Ovary (tissue), 3 donors: ENCODE data around the gene GSPT2.

Source experiments
- POLR2A ChIP-seq: fragments of 450-650 bp; IDR thresholded peaks from one replicate; pipeline ENCODE4 v1.6.1; 2017; ENCODE audit warnings: antibody characterized with exemption, mild to moderate bottlenecking, moderate library complexity
- TF ChIP-seq, protein P1 (sequence below), 3 donors: fragments of 450-650 bp in 2 of 3; fragments of 200-600 bp in 1 of 3; IDR thresholded peaks; one replicate each; pipeline versions ENCODE4 v1.5.1 to v1.8.0; 2016 to 2022; ENCODE audit warnings: antibody characterized with exemption in 3 of 3, mild to moderate bottlenecking in 1 of 3
- donor health status: DM: no; HTN: no; CAD: no.

DNA sequence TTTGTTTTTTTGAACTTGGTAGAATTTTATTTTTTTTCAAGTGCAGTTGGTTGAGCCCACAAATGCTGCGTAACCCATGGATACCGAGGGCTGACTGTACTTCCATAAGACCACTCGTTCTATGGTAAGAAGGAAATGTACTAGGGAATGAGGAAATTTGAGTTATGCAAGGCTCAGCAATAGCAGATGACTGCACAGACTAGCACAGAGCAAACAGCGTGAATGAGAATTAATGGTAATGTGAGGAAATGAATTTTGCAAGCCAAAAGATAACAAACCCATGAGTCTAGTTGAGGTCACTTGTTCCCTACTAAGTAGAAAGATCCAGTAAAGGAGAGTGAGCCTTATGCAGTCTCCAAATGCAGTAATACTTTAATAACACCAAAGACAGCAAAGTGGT lies 17.4 kb downstream of the GSPT2 start:
- TF ChIP-seq, protein P1, sequence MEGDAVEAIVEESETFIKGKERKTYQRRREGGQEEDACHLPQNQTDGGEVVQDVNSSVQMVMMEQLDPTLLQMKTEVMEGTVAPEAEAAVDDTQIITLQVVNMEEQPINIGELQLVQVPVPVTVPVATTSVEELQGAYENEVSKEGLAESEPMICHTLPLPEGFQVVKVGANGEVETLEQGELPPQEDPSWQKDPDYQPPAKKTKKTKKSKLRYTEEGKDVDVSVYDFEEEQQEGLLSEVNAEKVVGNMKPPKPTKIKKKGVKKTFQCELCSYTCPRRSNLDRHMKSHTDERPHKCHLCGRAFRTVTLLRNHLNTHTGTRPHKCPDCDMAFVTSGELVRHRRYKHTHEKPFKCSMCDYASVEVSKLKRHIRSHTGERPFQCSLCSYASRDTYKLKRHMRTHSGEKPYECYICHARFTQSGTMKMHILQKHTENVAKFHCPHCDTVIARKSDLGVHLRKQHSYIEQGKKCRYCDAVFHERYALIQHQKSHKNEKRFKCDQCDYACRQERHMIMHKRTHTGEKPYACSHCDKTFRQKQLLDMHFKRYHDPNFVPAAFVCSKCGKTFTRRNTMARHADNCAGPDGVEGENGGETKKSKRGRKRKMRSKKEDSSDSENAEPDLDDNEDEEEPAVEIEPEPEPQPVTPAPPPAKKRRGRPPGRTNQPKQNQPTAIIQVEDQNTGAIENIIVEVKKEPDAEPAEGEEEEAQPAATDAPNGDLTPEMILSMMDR (IDR thresholded peaks at IDR 0.05): no peak
- TF ChIP-seq POLR2A: no peak
